Lung (tissue), 12 donors: ENCODE measurements around the gene MVB12A. TPM values are rescaled to one million over a fixed set of nuclear protein-coding genes. Genes with fewer than 3 reads are reported as not detected.

Experiments
- ATAC-seq: fragments of 200-7000 bp; cut with Tn5 transposase; one replicate; pipeline ENCODE4 v1.9.1; 2020; ENCODE audit warnings: moderate number of reproducible peaks; ENCODE audit not compliant: insufficient read depth, low FRiP score
- DNase-seq, 3 donors: peaks; one replicate each; pipeline ENCODE4 v3.0.0-alpha.2; 2013 to 2017
- H3K27ac ChIP-seq, 2 donors: one replicate each; pipeline ENCODE4 v1.5.1; 2013; ENCODE audit warnings: mild to moderate bottlenecking in 2 of 2, moderate library complexity in 2 of 2, control low read depth in 1 of 2, inconsistent platforms in 1 of 2, low read depth in 1 of 2, low read length in 1 of 2
- H3K27me3 ChIP-seq, 3 donors: one replicate each; pipeline ENCODE4 v1.5.1; 2013; ENCODE audit warnings: low read length in 2 of 3; ENCODE audit not compliant: control insufficient read depth in 3 of 3, insufficient read depth in 3 of 3
- H3K36me3 ChIP-seq, 4 donors: one replicate each; pipeline ENCODE4 v1.5.1; 2013; ENCODE audit warnings: low read length in 4 of 4, mild to moderate bottlenecking in 1 of 4, moderate library complexity in 1 of 4; ENCODE audit not compliant: control insufficient read depth in 4 of 4, insufficient read depth in 4 of 4
- H3K4me1 ChIP-seq, 5 donors: one replicate each; pipeline ENCODE4 v1.5.1; 2013; ENCODE audit warnings: low read length in 5 of 5, mild to moderate bottlenecking in 2 of 5, moderate library complexity in 1 of 5; ENCODE audit not compliant: control insufficient read depth in 5 of 5, insufficient read depth in 5 of 5
- H3K4me3 ChIP-seq: one replicate; pipeline ENCODE4 v1.5.1; 2013; ENCODE audit warnings: mild to moderate bottlenecking, control low read depth, moderate library complexity
- H3K9ac ChIP-seq, 2 donors: one replicate each; pipeline ENCODE4 v1.5.1; 2013; ENCODE audit warnings: low read length in 2 of 2, control low read depth in 1 of 2; ENCODE audit not compliant: insufficient read depth in 1 of 2
- H3K9me3 ChIP-seq, 4 donors: one replicate each; pipeline ENCODE4 v1.5.1; 2013; ENCODE audit warnings: low read length in 3 of 4, mild to moderate bottlenecking in 1 of 4, moderate library complexity in 1 of 4; ENCODE audit not compliant: control insufficient read depth in 4 of 4, insufficient read depth in 3 of 4
- WGBS, 2 donors: extraction: QIAGEN DNeasy Blood & Tissue Kit; methylation state at CpG; one replicate each; pipeline ENCODE4 v1.1.7; 2013; 5-methylcytosine and 5-hydroxymethylcytosine counted together
- polyA plus RNA-seq, 2 donors: library from polyadenylated mRNA; stranded (reverse); fragments of 200-250 nt; gene quantifications; one replicate each; pipeline ENCODE4 v1.2.1, GENCODE V29; 2013
- total RNA-seq, 2 donors: library from RNA; depleted of rRNA in 1 of 2; stranded (reverse); fragments of >200 nt in 1 of 2; gene quantifications; one replicate each; pipeline ENCODE4 v1.2.1, GENCODE V29; 2014 to 2021
- TF ChIP-seq, protein P1 (sequence below): IDR thresholded peaks from 2 replicates; pipeline ENCODE4 v1.5.1; 2012; ENCODE audit warnings: mild to moderate bottlenecking; ENCODE audit errors: control extremely low read depth, extremely low read depth
- donor health status: control.
- donor health status: control.
- donor health status: Bipolar disorder and iron deficiency.
- donor health status: healthy.
- donor health status: DM: yes; HTN: yes; CAD: no.

Gene MVB12A
- total and polyA plus RNA-seq, 4 donors = 28.5 to 66.9 (median 60.8) TPM

- peaks cover 0 to 2% (median 0%) of the 10 kb centered on the region in 4 donors for H3K9me3 ChIP-seq
- H3K36me3 ChIP-seq = no peaks in the 10 kb centered on the region
- 55 to 57% methylated on average over 7 to 8 of the region's 8 CpGs for WGBS, 2 donors
- H3K4me3 ChIP-seq = no peak overlapping the region
- H3K27ac ChIP-seq = no peak overlapping the region
- no peak overlapping the region for H3K9ac ChIP-seq
- H3K27me3 ChIP-seq = peaks cover 0 to 29% (median 11%) of the 10 kb centered on the region in 3 donors
- ATAC-seq (no peak), DNase-seq (no peak)
- H3K4me1 ChIP-seq = peaks cover 0 to 8% (median 0%) of the 10 kb centered on the region in 5 donors
- TF ChIP-seq, protein P1, sequence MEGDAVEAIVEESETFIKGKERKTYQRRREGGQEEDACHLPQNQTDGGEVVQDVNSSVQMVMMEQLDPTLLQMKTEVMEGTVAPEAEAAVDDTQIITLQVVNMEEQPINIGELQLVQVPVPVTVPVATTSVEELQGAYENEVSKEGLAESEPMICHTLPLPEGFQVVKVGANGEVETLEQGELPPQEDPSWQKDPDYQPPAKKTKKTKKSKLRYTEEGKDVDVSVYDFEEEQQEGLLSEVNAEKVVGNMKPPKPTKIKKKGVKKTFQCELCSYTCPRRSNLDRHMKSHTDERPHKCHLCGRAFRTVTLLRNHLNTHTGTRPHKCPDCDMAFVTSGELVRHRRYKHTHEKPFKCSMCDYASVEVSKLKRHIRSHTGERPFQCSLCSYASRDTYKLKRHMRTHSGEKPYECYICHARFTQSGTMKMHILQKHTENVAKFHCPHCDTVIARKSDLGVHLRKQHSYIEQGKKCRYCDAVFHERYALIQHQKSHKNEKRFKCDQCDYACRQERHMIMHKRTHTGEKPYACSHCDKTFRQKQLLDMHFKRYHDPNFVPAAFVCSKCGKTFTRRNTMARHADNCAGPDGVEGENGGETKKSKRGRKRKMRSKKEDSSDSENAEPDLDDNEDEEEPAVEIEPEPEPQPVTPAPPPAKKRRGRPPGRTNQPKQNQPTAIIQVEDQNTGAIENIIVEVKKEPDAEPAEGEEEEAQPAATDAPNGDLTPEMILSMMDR = no peak
These were observed 30.6 kb downstream of the MVB12A start for GRCh38 chr19:17450264-17451075.

GRCh38 chr19:17451820-17452219 is 32.0 kb downstream of the MVB12A start:
- Histone ChIP-seq H3K9me3 (peaks cover 0 to 5% (median 0%) of the 10 kb centered on the region in 4 donors), H3K4me3 (no peak overlapping the region), H3K27me3 (peaks cover 0 to 30% (median 21%) of the 10 kb centered on the region in 3 donors), H3K27ac (no peak overlapping the region), H3K9ac (no peak overlapping the region), H3K4me1 (peaks cover 0 to 10% (median 0%) of the 10 kb centered on the region in 5 donors), H3K36me3 (no peaks in the 10 kb centered on the region)
- DNase-seq (no peak), ATAC-seq (no peak)
- TF ChIP-seq, protein P1 = no peak
- 89 to 90% methylated on average over 4 of the region's 4 CpGs for WGBS, 2 donors

DNA sequence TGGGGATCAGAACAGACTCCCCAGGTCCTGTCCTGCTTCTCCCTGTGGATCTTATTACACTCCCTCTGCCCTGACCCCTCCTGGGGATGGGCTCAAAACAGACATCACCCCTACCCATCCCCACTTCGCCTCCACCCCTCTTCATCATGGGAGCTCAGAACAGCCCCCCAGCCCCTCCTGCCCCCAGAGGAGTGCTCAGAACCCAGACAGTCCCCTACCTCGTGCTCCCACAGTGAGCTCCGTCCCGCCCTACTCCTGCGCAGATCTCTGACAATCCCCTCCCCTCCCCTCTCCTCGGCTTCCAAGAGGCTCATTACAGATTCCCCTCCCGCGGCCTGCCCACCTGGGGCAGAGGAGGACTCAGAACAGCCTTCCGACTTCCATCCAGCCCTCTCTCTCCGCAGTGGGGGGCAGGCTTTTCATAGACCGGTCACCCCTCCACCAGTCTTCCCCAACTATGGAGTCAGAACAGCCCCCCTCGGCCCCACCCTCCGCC is 34.8 kb downstream of the MVB12A start:
- TF ChIP-seq, protein P1 = no peak
- Histone ChIP-seq H3K9me3 (peaks cover 0 to 5% (median 0%) of the 10 kb centered on the region in 4 donors), H3K27me3 (peaks cover 3 to 37% (median 32%) of the 10 kb centered on the region in 3 donors), H3K36me3 (no peaks in the 10 kb centered on the region), H3K4me3 (no peak overlapping the region), H3K9ac (no peak overlapping the region), H3K4me1 (peaks cover 0 to 5% (median 0%) of the 10 kb centered on the region in 5 donors), H3K27ac (no peak overlapping the region)
- no peak for DNase-seq
- ATAC-seq = no peak
- WGBS, 2 donors = 18 to 31% methylated on average over 12 to 13 of the region's 13 CpGs
